ENCODE measurements around the gene LRRC45. TPM values are rescaled to one million over a fixed set of nuclear protein-coding genes. Genes with fewer than 3 reads are reported as not detected.

The LRRC45 gene
- total RNA-seq, 1 donor from 2014 or later: 8.5 TPM

- no peak for DNase-seq
Observed at GRCh38 chr17:82020572-82021106, 2.5 kb upstream of the LRRC45 start.

- DNase-seq: peak; percentile 83
Observed at GRCh38 chr17:82021107-82021899, 1.8 kb upstream of the LRRC45 start.

- DNase-seq: no peak
Observed at GRCh38 chr17:82021900-82022309, 1.2 kb upstream of the LRRC45 start.

GRCh38 chr17:82022310-82022980 is 660 bp upstream of the LRRC45 start, which contains the start of gene CENPX:
TSS of gene CENPX (minus strand) at chr17:82022878. CDS start at chr17:82022861, 17 bp downstream.
- DNase-seq: no peak

- no peak for DNase-seq
Observed at GRCh38 chr17:82023447-82024241, 539 bp downstream of the LRRC45 start.

GRCh38 chr17:82024859-82025258 is 1.8 kb downstream of the LRRC45 start:
- no peak for DNase-seq

- no peak for DNase-seq
Observed at GRCh38 chr17:82025401-82026107, 2.4 kb downstream of the LRRC45 start.

- DNase-seq: no peak
Observed at GRCh38 chr17:82028246-82028645, 5.1 kb downstream of the LRRC45 start.

- DNase-seq: no peak
Observed at GRCh38 chr17:82028966-82029365, 5.9 kb downstream of the LRRC45 start.

- no peak for DNase-seq
Observed at GRCh38 chr17:82029391-82029790, 6.3 kb downstream of the LRRC45 start.

- no peak for DNase-seq
Observed at GRCh38 chr17:82029990-82030469, 6.9 kb downstream of the LRRC45 start.

- DNase-seq: peak; percentile 87
Observed at GRCh38 chr17:82030470-82031302, 7.6 kb downstream of the LRRC45 start.

GRCh38 chr17:82031303-82031884 is 8.3 kb downstream of the LRRC45 start, which contains the start of gene RAC3:
TSS of gene RAC3 (plus strand) at chr17:82031678. CDS start at chr17:82031762, 84 bp downstream.
- DNase-seq: peak; percentile 70

GRCh38 chr17:82031885-82032627 is 9.0 kb downstream of the LRRC45 start:
- no peak for DNase-seq

- DNase-seq: no peak
Observed at GRCh38 chr17:82033359-82034085, 10.4 kb downstream of the LRRC45 start.

GRCh38 chr17:82034371-82035011 is 11.4 kb downstream of the LRRC45 start:
- no peak for DNase-seq

- no peak for DNase-seq
Observed at GRCh38 chr17:82035488-82035887, 12.4 kb downstream of the LRRC45 start.

GRCh38 chr17:82035956-82036633 is 13.0 kb downstream of the LRRC45 start:
- no peak for DNase-seq

All from tongue (tissue), 2 donors.